ENCODE data around the gene CYTH1. TPM values are rescaled to one million over a fixed set of nuclear protein-coding genes. Genes with fewer than 3 reads are reported as not detected.

Gene CYTH1
- total RNA-seq, 1 experiment from 2014 or later, result 9.7 TPM

- H3K4ac ChIP-seq (ENCODE audit: low read depth, low read length), result no peak overlapping the region
- H3T11ph ChIP-seq (ENCODE audit: low read length), result no peak overlapping the region
- H2BK12ac ChIP-seq (ENCODE audit: insufficient read length, low read depth, low read length), result no peak overlapping the region
- H3K27ac Mint-ChIP-seq, result peak overlapping the region in 1 of 3 experiments; percentile 20; a peak in 1 of 7 replicates
- H2AK5ac ChIP-seq (ENCODE audit: insufficient read length, low read length), result no peak overlapping the region
- no peak overlapping the region for H3K27ac ChIP-seq (ENCODE audit: insufficient read length, low read depth, low read length)
- H4K5ac ChIP-seq (ENCODE audit: insufficient read length, low read depth, low read length), result no peak overlapping the region
- no peak overlapping the region for H2BK15ac ChIP-seq (ENCODE audit: low read depth, low read length)
- H4K20me1 ChIP-seq (ENCODE audit: control insufficient read depth, insufficient read depth, insufficient read length), result no peaks in the 10 kb centered on the region
- no CpG with 5 or more reads among the region's 18 CpGs for WGBS (ENCODE audit: extremely low coverage, insufficient read length, low lambda C conversion rate)
- H3K27me3 ChIP-seq (ENCODE audit: insufficient read depth, low read length), result no peaks in the 10 kb centered on the region; the same call in 1 of the 2 replicates
- TF ChIP-seq CTCF (conservative IDR thresholded peaks at IDR 0.05), result no peak
- no peak overlapping the region for H3K9ac ChIP-seq (ENCODE audit: extremely low read depth, insufficient read length, low read length)
- H3K4me1 ChIP-seq (ENCODE audit: insufficient read depth, low read length), result no peaks in the 10 kb centered on the region
- no peak overlapping the region for H4K91ac ChIP-seq (ENCODE audit: insufficient read length, low read depth, low read length)
- no peak overlapping the region for H3K4me3 Mint-ChIP-seq
- H3K23me2 ChIP-seq (ENCODE audit: insufficient read length, low read depth, low read length, poor library complexity, severe bottlenecking), result no peaks in the 10 kb centered on the region
- H2BK5ac ChIP-seq (ENCODE audit: insufficient read length, low read length), result no peak overlapping the region
- no peak overlapping the region for H3K23ac ChIP-seq (ENCODE audit: insufficient read length, low read depth, low read length)
- peaks cover 0 to 2% (median 0%) of the 10 kb centered on the region in 3 experiments; a peak in 1 of 7 replicates for H3K36me3 Mint-ChIP-seq (ENCODE audit: insufficient read depth in 1 of 3, low read depth in 3 of 3)
- no peak overlapping the region for H2BK120ac ChIP-seq (ENCODE audit: low read depth, low read length, poor library complexity, severe bottlenecking)
- DNase-seq, result no peak
- no peaks in the 10 kb centered on the region for H3K79me2 ChIP-seq (ENCODE audit: insufficient read depth, low read length)
- no peak overlapping the region for H4K8ac ChIP-seq (replicated peaks; ENCODE audit: insufficient read length, low read depth, low read length)
- H3K79me1 ChIP-seq (ENCODE audit: insufficient read depth, low read depth, low read length, poor library complexity, severe bottlenecking), result no peaks in the 10 kb centered on the region
- no peak overlapping the region for H3K56ac ChIP-seq (ENCODE audit: insufficient read length, low read depth, low read length)
- H2AFZ ChIP-seq (ENCODE audit: low read length), result no peak overlapping the region
- no peaks in the 10 kb centered on the region for H3K9me3 ChIP-seq (ENCODE audit: control insufficient read depth, low read depth, low read length)
- no peak overlapping the region for H3K14ac ChIP-seq (ENCODE audit: insufficient read depth, low read length)
- H2BK20ac ChIP-seq (ENCODE audit: low read depth, low read length, poor library complexity, severe bottlenecking), result no peak overlapping the region
- H3K18ac ChIP-seq (ENCODE audit: insufficient read length, low read depth, low read length), result no peak overlapping the region
- H3K4me1 Mint-ChIP-seq, result peaks cover 4 to 8% of the 10 kb centered on the region in 2 experiments; a peak in 1 of 4 replicates
- no peaks in the 10 kb centered on the region for H3K9me3 Mint-ChIP-seq
- H3K4me2 ChIP-seq (ENCODE audit: insufficient read depth, insufficient read length, low read length), result no peak overlapping the region
- peaks cover 4% of the 10 kb centered on the region for H3K27me3 Mint-ChIP-seq (ENCODE audit: low read depth)
Observed at GRCh38 chr17:78641666-78642065, 140.4 kb downstream of the CYTH1 start.
